ENCODE data around the gene SUCNR1.
"Not testable (repeated sequence)": the region's sequence is repeated elsewhere in the genome, so short reads cannot be mapped to it uniquely, and the experiment has no call there.

Gene SUCNR1

DNA sequence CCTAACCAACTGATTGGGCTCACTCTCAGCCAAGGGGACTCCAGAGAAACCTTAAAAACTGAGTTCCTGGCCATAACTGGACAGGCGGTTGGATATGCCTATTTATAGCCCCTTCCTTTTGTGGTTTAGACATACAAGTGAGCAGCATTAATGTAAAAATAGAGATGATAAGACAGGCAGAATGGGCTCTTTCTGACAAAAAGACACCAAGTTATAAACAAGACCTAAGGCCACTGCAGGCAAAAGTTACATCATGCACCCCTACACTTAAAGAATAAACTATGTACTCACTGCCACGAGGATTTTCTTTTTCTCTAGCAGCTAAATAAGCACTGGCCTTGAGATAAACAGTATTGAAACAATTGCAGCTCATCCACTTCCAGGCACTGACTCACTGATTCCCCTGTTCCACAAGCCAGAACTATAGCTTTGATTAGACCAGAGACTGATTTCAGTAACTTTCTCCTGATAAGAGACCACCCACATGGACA is 30.1 kb downstream of the SUCNR1 start:
- no peak for FAIRE-seq

GRCh38 chr3:151905647-151906046 is 32.2 kb downstream of the SUCNR1 start:
- no peak for FAIRE-seq

- FAIRE-seq: no peak
Measured at GRCh38 chr3:151906751-151907150, 33.3 kb downstream of the SUCNR1 start.

DNA sequence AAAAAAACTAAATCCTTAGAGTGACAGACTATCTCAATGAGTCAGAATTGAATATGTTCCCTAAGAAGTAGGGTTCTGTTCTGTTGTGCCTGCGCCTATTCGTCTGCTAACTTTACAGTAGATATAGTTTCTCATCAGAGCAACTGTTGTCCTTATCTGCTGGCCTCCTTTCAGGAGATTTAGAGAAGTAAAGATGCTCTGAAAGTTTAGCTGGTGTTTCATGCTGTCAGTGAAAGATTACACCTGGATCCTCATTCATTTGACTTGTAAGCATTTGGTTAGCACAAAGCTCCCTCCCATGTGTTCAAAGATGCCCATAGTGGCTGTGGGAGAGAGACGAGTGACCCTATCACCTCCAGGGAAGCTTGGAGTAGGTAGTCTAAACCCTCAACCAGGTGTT is 35.0 kb downstream of the SUCNR1 start:
- no peak for FAIRE-seq

GRCh38 chr3:151909681-151910405 is 36.4 kb downstream of the SUCNR1 start:
- no peak for FAIRE-seq

DNA sequence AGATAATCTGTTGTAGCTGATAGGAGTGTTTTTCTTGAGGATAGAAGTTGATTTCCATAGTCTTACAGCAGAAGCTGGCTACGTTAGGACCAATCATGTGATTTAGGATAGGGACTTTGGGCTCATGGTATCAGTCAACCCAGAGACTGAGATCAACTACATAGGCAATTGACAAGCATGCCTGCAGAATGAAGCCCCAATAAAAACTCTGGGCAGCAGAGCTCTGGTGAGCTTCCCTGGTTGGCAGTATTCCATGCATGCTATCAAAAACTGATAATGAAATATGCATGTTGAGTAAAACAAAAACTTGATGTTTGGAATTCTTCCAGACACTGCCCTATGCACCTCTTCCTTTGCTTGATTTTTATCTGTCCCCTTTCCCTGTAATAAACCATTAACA is 38.0 kb downstream of the SUCNR1 start:
- FAIRE-seq: no peak

- FAIRE-seq: no peak
Measured at GRCh38 chr3:151912028-151912427, 38.6 kb downstream of the SUCNR1 start.

DNA sequence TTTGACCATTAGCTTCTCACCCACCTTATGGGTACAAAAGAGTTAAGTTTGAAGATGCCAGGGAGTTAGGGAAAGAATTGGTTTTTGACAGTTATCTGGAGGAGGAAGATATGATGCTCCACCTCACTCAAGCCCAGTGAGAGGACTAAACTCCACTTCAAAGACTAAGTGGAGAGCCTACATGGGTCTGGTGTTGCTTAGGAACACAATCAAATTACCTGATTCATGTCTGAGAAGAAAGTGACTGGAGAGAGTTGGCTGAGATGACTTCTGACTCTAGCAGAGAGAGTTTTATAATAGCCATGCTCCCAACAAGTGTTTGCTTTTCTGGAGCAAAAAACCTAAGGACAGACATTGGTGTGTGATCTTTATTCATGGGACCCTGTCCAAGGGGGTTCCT is 43.3 kb downstream of the SUCNR1 start:
- FAIRE-seq: no peak

DNA sequence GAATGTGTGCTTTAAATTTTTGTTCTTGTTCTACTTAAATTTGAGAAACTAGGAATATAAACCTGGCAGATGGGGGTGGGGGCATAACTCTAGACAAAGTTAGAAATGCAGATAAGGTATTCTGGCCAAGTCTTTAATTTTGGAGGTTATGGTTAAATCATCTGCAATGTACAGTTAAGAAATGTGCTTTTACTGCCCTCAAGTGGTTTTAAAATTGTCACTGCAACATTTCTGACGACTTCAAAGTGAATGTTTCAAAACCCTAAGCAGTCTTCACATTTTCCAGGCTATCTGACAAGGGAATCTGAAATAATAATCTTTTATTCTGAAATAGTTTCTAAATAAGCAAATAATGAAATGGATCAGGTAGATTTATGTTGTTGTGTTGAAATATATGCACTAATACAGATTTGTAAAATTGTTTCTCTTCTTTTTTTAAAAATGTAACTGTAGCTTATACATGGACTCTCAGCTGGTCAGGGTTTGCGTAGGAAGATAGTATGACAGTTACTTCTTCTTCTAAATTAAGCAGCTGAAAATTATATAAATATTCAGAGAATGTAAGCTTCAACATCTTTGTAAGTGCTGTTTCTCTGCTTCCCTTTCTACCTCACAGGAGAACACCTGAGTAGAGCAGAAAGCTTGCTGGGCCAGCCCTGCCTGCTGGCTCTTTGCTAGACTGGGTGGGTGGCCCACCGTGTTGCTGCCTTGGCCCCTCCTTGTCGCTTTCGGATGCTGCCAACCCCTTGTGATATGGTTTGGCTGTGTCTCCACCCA is 45.0 kb downstream of the SUCNR1 start:
- FAIRE-seq: peak; percentile 85

- FAIRE-seq: no peak
Measured at GRCh38 chr3:151919030-151919328, 45.5 kb downstream of the SUCNR1 start.

- no peak for FAIRE-seq
Measured at GRCh38 chr3:151919446-151919845, 46.0 kb downstream of the SUCNR1 start.

DNA sequence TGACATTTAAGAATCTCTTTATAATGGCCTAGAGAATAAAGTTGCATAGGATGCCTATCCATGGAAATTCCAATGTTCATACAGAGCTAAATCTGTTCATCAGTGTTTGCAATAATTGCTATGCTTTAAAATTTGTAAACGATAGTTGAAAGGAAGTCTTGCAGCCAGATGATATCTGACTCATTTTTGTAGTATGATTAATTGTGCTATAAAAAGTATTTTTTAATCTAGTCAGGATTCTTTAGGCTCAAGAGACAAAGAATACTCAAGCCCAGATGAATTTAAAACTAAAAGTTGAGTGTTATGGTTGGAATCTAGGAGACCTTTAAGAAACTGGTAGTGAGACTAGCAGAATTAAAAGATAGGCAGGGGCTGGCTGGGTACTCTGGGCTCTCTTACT is 50.5 kb downstream of the SUCNR1 start:
- FAIRE-seq: no peak

DNA sequence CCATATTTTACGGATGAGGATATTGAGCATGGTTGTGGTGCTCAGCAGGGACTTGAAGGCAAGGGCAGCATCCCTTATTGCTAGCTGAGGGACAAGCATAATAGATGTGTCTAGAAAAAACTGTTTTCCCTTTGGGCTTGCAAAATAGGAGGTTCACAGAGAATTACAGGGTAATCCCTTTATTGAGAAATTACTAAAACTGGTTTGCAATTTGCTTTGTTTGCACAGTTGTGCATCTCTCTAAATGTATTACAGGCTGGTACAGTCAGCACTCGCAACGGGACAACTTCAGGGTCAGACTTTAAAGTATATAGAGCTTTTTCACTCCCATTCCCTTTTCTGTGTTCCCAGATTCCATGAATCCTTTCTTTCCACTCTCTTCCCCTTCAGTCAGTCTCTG is 51.3 kb downstream of the SUCNR1 start:
- no peak for FAIRE-seq

DNA sequence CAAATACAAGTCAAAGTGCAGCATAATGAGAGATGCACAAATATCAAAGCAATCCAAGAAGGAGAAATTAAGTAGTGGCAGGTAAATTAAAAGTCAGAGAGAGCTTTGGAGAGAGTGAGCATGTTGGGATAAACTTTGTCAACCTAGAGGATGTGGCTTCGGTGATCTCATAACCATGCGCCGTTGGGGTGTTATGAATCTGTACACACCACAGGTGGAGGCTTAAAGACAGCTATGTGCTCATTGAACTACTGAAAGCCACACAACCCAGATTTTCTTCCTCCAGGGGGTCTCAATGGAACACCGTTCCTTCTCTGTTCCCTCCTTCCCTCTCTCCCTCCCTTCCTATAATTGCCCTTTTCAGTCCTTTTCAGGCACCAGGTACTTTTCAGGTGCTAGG is 52.0 kb downstream of the SUCNR1 start:
- FAIRE-seq: no peak

GRCh38 chr3:151925876-151926275 is 52.4 kb downstream of the SUCNR1 start:
- no peak for FAIRE-seq

- no peak for FAIRE-seq
Measured at GRCh38 chr3:151926956-151927355, 53.5 kb downstream of the SUCNR1 start.

DNA sequence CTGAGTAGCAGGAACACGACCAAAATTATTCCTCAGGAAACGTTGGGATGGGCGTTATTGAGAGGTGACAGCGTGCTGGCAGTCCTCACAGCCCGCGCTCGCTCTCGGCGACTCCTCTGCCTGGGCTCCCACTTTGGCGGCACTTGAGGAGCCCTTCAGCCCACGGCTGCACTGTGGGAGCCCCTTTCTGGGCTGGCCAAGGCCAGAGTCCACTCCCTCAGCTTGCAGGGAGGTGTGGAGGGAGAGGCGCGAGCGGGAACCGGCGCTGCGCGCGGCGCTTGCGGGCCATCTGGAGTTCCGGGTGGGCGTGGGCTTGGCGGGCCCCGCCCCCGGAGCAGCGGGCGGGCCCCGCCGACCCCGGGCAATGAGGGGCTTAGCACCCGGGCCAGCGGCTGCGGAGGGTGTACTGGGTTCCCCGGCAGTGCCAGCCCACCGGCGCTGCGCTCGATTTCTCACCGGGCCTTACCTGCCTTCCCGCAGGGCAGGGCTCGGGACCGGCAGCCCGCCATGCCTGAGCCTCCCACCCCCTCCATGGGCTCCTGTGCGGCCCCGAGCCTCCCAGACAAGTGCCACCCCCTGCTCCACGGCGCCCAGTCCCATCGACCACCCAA is 54.6 kb downstream of the SUCNR1 start:
- not testable (repeated sequence) for FAIRE-seq

DNA sequence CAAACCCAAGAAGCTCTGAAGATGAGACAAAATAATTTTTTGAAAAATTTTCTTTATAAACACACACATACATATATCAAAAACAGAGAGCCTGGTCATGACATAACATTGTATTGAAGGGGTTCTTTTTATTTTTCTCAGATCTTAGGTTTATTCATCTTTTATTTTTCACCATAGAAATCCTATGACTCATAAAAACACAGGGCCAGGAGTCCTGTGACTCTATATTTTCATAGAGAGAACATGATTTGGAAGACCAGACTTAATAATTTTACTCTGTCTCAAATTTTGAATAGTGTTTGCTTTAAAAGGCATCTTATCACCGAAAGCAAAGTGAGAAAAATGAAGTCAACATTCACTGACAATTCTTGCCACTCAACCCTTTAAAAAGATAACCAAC is 57.7 kb downstream of the SUCNR1 start:
- FAIRE-seq: no peak

- FAIRE-seq: no peak
Measured at GRCh38 chr3:151933234-151933853, 59.9 kb downstream of the SUCNR1 start.
